ENCODE results near the gene NR4A1.
A peak's percentile ranks its signal among the peaks of the same experiment; 100 is the strongest.

The NR4A1 gene

GRCh38 chr12:52019113-52019770, 32.0 kb upstream of the NR4A1 start:
- no peak for DNase-seq

- DNase-seq = peak; percentile 71 to 72
Observed at GRCh38 chr12:52020539-52021336, 30.5 kb upstream of the NR4A1 start.

GRCh38 chr12:52022841-52023181, 28.4 kb upstream of the NR4A1 start:
- DNase-seq = no peak

GRCh38 chr12:52023182-52023975, 27.9 kb upstream of the NR4A1 start:
- peak; percentile 88 to 89 for DNase-seq

- no peak for DNase-seq
Observed at GRCh38 chr12:52023976-52024688, 27.1 kb upstream of the NR4A1 start.

GRCh38 chr12:52024845-52025230, 26.4 kb upstream of the NR4A1 start:
- peak in 1 of 2 donors; percentile 64 for DNase-seq

GRCh38 chr12:52026263-52026662, 25.0 kb upstream of the NR4A1 start:
- no peak for DNase-seq

- no peak for DNase-seq
Observed at GRCh38 chr12:52027085-52027843, 24.0 kb upstream of the NR4A1 start.

- DNase-seq = no peak
Observed at GRCh38 chr12:52029685-52030084, 21.6 kb upstream of the NR4A1 start.

GRCh38 chr12:52032446-52032803, 18.8 kb upstream of the NR4A1 start:
- DNase-seq = peak in 1 of 2 donors; percentile 24

GRCh38 chr12:52032804-52033445, 18.3 kb upstream of the NR4A1 start:
- peak; percentile 91 to 95 for DNase-seq

- peak in 1 of 2 donors; percentile 31 for DNase-seq
Observed at GRCh38 chr12:52033446-52034140, 17.6 kb upstream of the NR4A1 start.

- no peak for DNase-seq
Observed at GRCh38 chr12:52035190-52035589, 16.1 kb upstream of the NR4A1 start.

- no peak for DNase-seq
Observed at GRCh38 chr12:52035926-52036325, 15.3 kb upstream of the NR4A1 start.

GRCh38 chr12:52036587-52037171, 14.6 kb upstream of the NR4A1 start:
- peak; percentile 95 for DNase-seq

- DNase-seq = no peak
Observed at GRCh38 chr12:52037248-52037861, 13.9 kb upstream of the NR4A1 start.

GRCh38 chr12:52038447-52038846, 12.8 kb upstream of the NR4A1 start:
- DNase-seq = no peak

- no peak for DNase-seq
Observed at GRCh38 chr12:52041035-52041434, 10.2 kb upstream of the NR4A1 start.

- DNase-seq = peak; percentile 81
Observed at GRCh38 chr12:52041695-52042123, 9.5 kb upstream of the NR4A1 start.

GRCh38 chr12:52042706-52043385, 8.4 kb upstream of the NR4A1 start:
- DNase-seq = no peak

All from CD4-positive, alpha-beta T cell treated with Interleukin-1 beta for 1 hour (primary cell).